A549 (cell line): ENCODE measurements around the gene CKAP2L. TPM values are rescaled to one million over a fixed set of nuclear protein-coding genes. Genes with fewer than 3 reads are reported as not detected.

ENCODE experiments used
- ATAC-seq, 2 experiments: fragments of 200-7000 bp in 1 of 2; fragments of >200 bp in 1 of 2; cut with Nextera tagmentation in 1 of 2; cut with Tn5 transposase in 1 of 2; 3 replicates each; pipeline versions ENCODE4 v1.8.0 to v1.9.1; 2018 to 2020; ENCODE audit warnings: mild to moderate bottlenecking in 1 of 2, moderate library complexity in 1 of 2
- CTCF ChIA-PET: fragments of 300-600 bp; sonication (Branson Sonifier 250); formaldehyde crosslinking; extraction: SDS; loops from one replicate; lab custom pipeline; 2021; ENCODE audit warnings: antibody characterized with exemption, inconsistent platforms; lab: Yijun Ruan, JAX
- POLR2A ChIA-PET: fragments of 350-600 bp; formaldehyde crosslinking; extraction: SDS; loops from one replicate; lab custom pipeline; 2021; ENCODE audit warnings: antibody characterized with exemption, inconsistent platforms; lab: Yijun Ruan, JAX
- DNase-seq, 2 experiments: peaks; one replicate each; pipeline versions ENCODE4 v3.0.0 to v3.0.0-alpha.2; 2011 to 2016; ENCODE audit warnings: low read depth in 1 of 2, low spot score in 1 of 2
- FAIRE-seq: peaks from 2 replicates; lab custom pipeline; 2011; peaks lifted over from hg19 to GRCh38; lab: Jason Lieb, UNC
- H3K27ac ChIP-seq, 2 experiments: fragments of >200 bp; sonication (Bioruptor Twin); formaldehyde crosslinking; 3 replicates each; pipeline ENCODE4 v1.5.1; 2016 to 2017
- H3K4me1 ChIP-seq: fragments of >200 bp; sonication (Bioruptor Twin); formaldehyde crosslinking; 3 replicates; pipeline ENCODE4 v1.6.1; 2016
- H3K4me2 ChIP-seq: fragments of >200 bp; sonication (Bioruptor Twin); formaldehyde crosslinking; 3 replicates; pipeline ENCODE4 v1.6.1; 2016
- H3K4me3 ChIP-seq: fragments of >200 bp; sonication (Bioruptor Twin); formaldehyde crosslinking; 3 replicates; pipeline ENCODE4 v1.5.1; 2016
- H3K9me3 ChIP-seq: fragments of >200 bp; sonication (Bioruptor Twin); formaldehyde crosslinking; 3 replicates; pipeline ENCODE4 v1.6.1; 2016
- ATOH8 ChIP-seq: fragments of 250-450 bp; sonication (Bioruptor Pico); IDR thresholded peaks from 2 replicates; pipeline ENCODE4 v1.5.0; 2020; ENCODE audit warnings: low read depth, mild to moderate bottlenecking, moderate library complexity
- BHLHE40 ChIP-seq: IDR thresholded peaks from 2 replicates; pipeline ENCODE4 v1.6.1; 2012; ENCODE audit warnings: low read depth, low read length, inconsistent platforms
- CBX2 ChIP-seq: fragments of 200-600 bp; sonication (generic); IDR thresholded peaks from 2 replicates; pipeline ENCODE4 v1.6.1; 2016; ENCODE audit warnings: low read depth, mild to moderate bottlenecking, borderline replicate concordance
- CBX8 ChIP-seq: fragments of 200-600 bp; sonication (generic); IDR thresholded peaks from 2 replicates; pipeline ENCODE4 v1.6.1; 2016
- CHD4 ChIP-seq: fragments of 200-600 bp; sonication (generic); IDR thresholded peaks from 2 replicates; pipeline ENCODE4 v1.6.1; 2016; ENCODE audit warnings: antibody characterized with exemption, mild to moderate bottlenecking, borderline replicate concordance
- CTCF ChIP-seq: fragments of >200 bp; sonication (Bioruptor Twin); formaldehyde crosslinking; IDR thresholded peaks from 3 replicates; pipeline ENCODE4 v1.5.1; 2016
- EHMT2 ChIP-seq: fragments of 200-600 bp; sonication (generic); IDR thresholded peaks from 2 replicates; pipeline ENCODE4 v1.6.1; 2016; ENCODE audit warnings: antibody characterized with exemption, low read depth, mild to moderate bottlenecking, moderate library complexity
- ESRRA ChIP-seq: fragments of 150-350 bp; IDR thresholded peaks from 2 replicates; pipeline ENCODE4 v1.6.1; 2014; ENCODE audit warnings: mild to moderate bottlenecking, low read length, borderline replicate concordance
- GATA3 ChIP-seq: IDR thresholded peaks from 2 replicates; pipeline ENCODE4 v1.6.1; 2012; ENCODE audit warnings: borderline replicate concordance
- HES2 ChIP-seq: fragments of >200 bp; sonication (Bioruptor Twin); formaldehyde crosslinking; IDR thresholded peaks from 2 replicates; pipeline ENCODE4 v1.6.1; 2016
- HEYL ChIP-seq: fragments of 250-450 bp; sonication (Bioruptor Pico); IDR thresholded peaks from 2 replicates; pipeline ENCODE4 v1.8.0; 2021; ENCODE audit warnings: mild to moderate bottlenecking, moderate library complexity
- HOXB5 ChIP-seq: fragments of 250-450 bp; sonication (Bioruptor Pico); IDR thresholded peaks from 2 replicates; pipeline ENCODE4 v1.5.0; 2020; ENCODE audit warnings: mild to moderate bottlenecking, moderate library complexity
- JUNB ChIP-seq: fragments of >200 bp; sonication (Bioruptor Twin); formaldehyde crosslinking; IDR thresholded peaks from 2 replicates; pipeline ENCODE4 v1.6.1; 2016
- KDM5A ChIP-seq: fragments of 200-600 bp; sonication (generic); IDR thresholded peaks from 2 replicates; pipeline ENCODE4 v1.6.1; 2016; ENCODE audit warnings: antibody characterized with exemption, mild to moderate bottlenecking
- MAFK ChIP-seq: fragments of 450-650 bp; IDR thresholded peaks from 2 replicates; pipeline ENCODE4 v1.6.1; 2014; ENCODE audit not compliant: partially characterized antibody
- MAZ ChIP-seq: fragments of 150-350 bp; IDR thresholded peaks from 2 replicates; pipeline ENCODE4 v1.6.1; 2014; ENCODE audit warnings: antibody characterized with exemption, low read depth, low read length, borderline replicate concordance
- MYC ChIP-seq: IDR thresholded peaks from 2 replicates; pipeline ENCODE4 v1.6.1; 2012; ENCODE audit warnings: mild to moderate bottlenecking, inconsistent platforms, low read length, improper control_type of control experiment, borderline replicate concordance
- NPAS2 ChIP-seq: fragments of 250-450 bp; sonication (Bioruptor Pico); IDR thresholded peaks from 2 replicates; pipeline ENCODE4 v1.8.0; 2022; ENCODE audit warnings: mild to moderate bottlenecking, moderate library complexity, borderline replicate concordance
- PBX3 ChIP-seq: IDR thresholded peaks from 2 replicates; pipeline ENCODE4 v1.6.1; 2012
- RFX5 ChIP-seq: fragments of 450-650 bp; IDR thresholded peaks from 2 replicates; pipeline ENCODE4 v1.7.1; 2014; ENCODE audit warnings: antibody characterized with exemption, mild to moderate bottlenecking, moderate library complexity
- SMC3 ChIP-seq: fragments of >200 bp; sonication (Bioruptor Twin); formaldehyde crosslinking; IDR thresholded peaks from 3 replicates; pipeline ENCODE4 v1.6.1; 2018; ENCODE audit warnings: inconsistent platforms
- TFCP2L1 ChIP-seq: fragments of 250-450 bp; sonication (Bioruptor Pico); IDR thresholded peaks from 2 replicates; pipeline ENCODE4 v1.5.0; 2021; ENCODE audit warnings: mild to moderate bottlenecking
- ZFP36 ChIP-seq: fragments of 450-650 bp; IDR thresholded peaks from 2 replicates; pipeline ENCODE4 v1.6.1; 2014; ENCODE audit warnings: borderline replicate concordance; ENCODE audit not compliant: partially characterized antibody
- WGBS: methylation state at CpG from one replicate; pipeline ENCODE4 v1.1.6; 2017; ENCODE audit errors: missing lambda C conversion rate; 5-methylcytosine and 5-hydroxymethylcytosine counted together
- polyA plus RNA-seq, 4 experiments: library from polyadenylated mRNA; depleted of rRNA in 3 of 4; stranded (reverse); fragments of >200 nt; fragmentation: RNase III in 1 of 4; extraction: RNeasy Plus Mini Kit Qiagen cat#74134 plus additional on column Dnase treatment in 1 of 4; gene quantifications; 2 replicates in 3 of 4; 3 replicates in 1 of 4; pipeline ENCODE4 v1.2.3, GENCODE V29; 2011 to 2017
- TF ChIP-seq, protein P1 (sequence below): fragments of 250-450 bp; sonication (Bioruptor Pico); IDR thresholded peaks from 2 replicates; pipeline ENCODE4 v1.5.0; 2021; ENCODE audit warnings: mild to moderate bottlenecking, moderate library complexity, borderline replicate concordance

The CKAP2L gene
- polyA plus RNA-seq, 2 of the 4 experiments (the other 2 are of a cell fraction): 14.0 to 15.9 TPM

- no peak for TF ChIP-seq ATOH8 (CRISPR knock-in tag)
- TF ChIP-seq CTCF: no peak
- no peak for TF ChIP-seq MAZ
- no peak for TF ChIP-seq HEYL
- no peak for TF ChIP-seq BHLHE40
- TF ChIP-seq RFX5: no peak
- no peak for TF ChIP-seq NPAS2 (CRISPR knock-in tag)
- TF ChIP-seq, protein P1, sequence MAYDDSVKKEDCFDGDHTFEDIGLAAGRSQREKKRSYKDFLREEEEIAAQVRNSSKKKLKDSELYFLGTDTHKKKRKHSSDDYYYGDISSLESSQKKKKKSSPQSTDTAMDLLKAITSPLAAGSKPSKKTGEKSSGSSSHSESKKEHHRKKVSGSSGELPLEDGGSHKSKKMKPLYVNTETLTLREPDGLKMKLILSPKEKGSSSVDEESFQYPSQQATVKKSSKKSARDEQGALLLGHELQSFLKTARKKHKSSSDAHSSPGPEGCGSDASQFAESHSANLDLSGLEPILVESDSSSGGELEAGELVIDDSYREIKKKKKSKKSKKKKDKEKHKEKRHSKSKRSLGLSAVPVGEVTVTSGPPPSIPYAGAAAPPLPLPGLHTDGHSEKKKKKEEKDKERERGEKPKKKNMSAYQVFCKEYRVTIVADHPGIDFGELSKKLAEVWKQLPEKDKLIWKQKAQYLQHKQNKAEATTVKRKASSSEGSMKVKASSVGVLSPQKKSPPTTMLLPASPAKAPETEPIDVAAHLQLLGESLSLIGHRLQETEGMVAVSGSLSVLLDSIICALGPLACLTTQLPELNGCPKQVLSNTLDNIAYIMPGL: no peak
- TF ChIP-seq EHMT2: no peak
- TF ChIP-seq MYC: no peak
- peaks cover 10% of the 10 kb centered on the region; the same call in 1 of the 3 replicates for H3K9me3 ChIP-seq
- H3K4me1 ChIP-seq: peaks cover 28% of the 10 kb centered on the region
- ATAC-seq (no peak), FAIRE-seq (no peak), DNase-seq (no peak)
- peak overlapping the region; percentile 63 to 76 for H3K27ac ChIP-seq
- H3K4me3 ChIP-seq: no peak overlapping the region
- WGBS: 79% methylated on average over 3 of the region's 3 CpGs
- POLR2A ChIA-PET: no interaction called here
- CTCF ChIA-PET: no interaction called here
- peak overlapping the region; percentile 28; the same call in 2 of the 3 replicates for H3K4me2 ChIP-seq
Observed at GRCh38 chr2:112793449-112793978, 29.1 kb upstream of the CKAP2L start.

- H3K4me2 ChIP-seq: no peak overlapping the region
- FAIRE-seq: no peak
- ATAC-seq: no peak
- no peak for TF ChIP-seq ZFP36
- no peak for TF ChIP-seq JUNB
- TF ChIP-seq CBX2: no peak
- no peak for TF ChIP-seq HES2
- TF ChIP-seq GATA3: no peak
- no peak for TF ChIP-seq MAFK
- no peak for TF ChIP-seq CHD4
- POLR2A ChIA-PET: no interaction called here
- DNase-seq: no peak
- peaks cover 10% of the 10 kb centered on the region; the same call in 1 of the 3 replicates for H3K9me3 ChIP-seq
- peak overlapping the region; percentile 63 to 76; a peak in 3 of 6 replicates for H3K27ac ChIP-seq
- peaks cover 28% of the 10 kb centered on the region for H3K4me1 ChIP-seq
- CTCF ChIA-PET: interaction anchor here (0.9 kb wide), 1 partner anchor 137 kb away, joined by 3 read pairs; no protein-coding TSS in a partner anchor
- 77% methylated on average over 5 of the region's 5 CpGs for WGBS
- H3K4me3 ChIP-seq: no peak overlapping the region
Observed at GRCh38 chr2:112792419-112792818, 28.0 kb upstream of the CKAP2L start.

GRCh38 chr2:112791693-112792230, 27.4 kb upstream of the CKAP2L start:
- ATAC-seq: no peak
- CTCF ChIA-PET: interaction anchor here (0.7 to 0.9 kb wide), 2 partner anchors 136 to 167 kb away, joined by 3 read pairs; no protein-coding TSS in a partner anchor

More at GRCh38 chr2:112791693-112792230, 27.4 kb upstream of the CKAP2L start:
- Histone ChIP-seq H3K4me2 (no peak overlapping the region), H3K4me1 (peaks cover 28% of the 10 kb centered on the region), H3K27ac (no peak overlapping the region; a peak in 1 of 6 replicates), H3K9me3 (peaks cover 10% of the 10 kb centered on the region; the same call in 1 of the 3 replicates), H3K4me3 (no peak overlapping the region)
- 86% methylated on average over 3 of the region's 3 CpGs for WGBS
- POLR2A ChIA-PET: no interaction called here
- FAIRE-seq: no peak
- DNase-seq: no peak
- no peak for TF ChIP-seq TFCP2L1
- no peak for TF ChIP-seq SMC3
- TF ChIP-seq CHD4: no peak
- no peak for TF ChIP-seq KDM5A
- TF ChIP-seq PBX3: no peak
- no peak for TF ChIP-seq HES2
- no peak for TF ChIP-seq ESRRA
- TF ChIP-seq HOXB5 (CRISPR knock-in tag): no peak
- TF ChIP-seq CBX8: no peak
- TF ChIP-seq, protein P1: no peak
